Stimulated activated effector memory CD8-positive, alpha-beta T cell treated with anti-CD3 and anti-CD28 coated beads, Interleukin-12 subunit alpha, Interleukin-12 subunit beta, amount 100 ng/mL, for 72 hours (primary cell): ENCODE data around the gene PRR7.

Experiments
- ATAC-seq: fragments of 150-1000 bp; cut with Tn5 transposase; 2 replicates; pipeline ENCODE4 v1.10.0; 2021
- DNase-seq, 2 donors: peaks; one replicate each; pipeline ENCODE4 v3.0.0; 2021 to 2022; ENCODE audit warnings: low spot score in 2 of 2
- H3K27ac Mint-ChIP-seq: one replicate; pipeline ENCODE4 v1.8.0; 2022; ENCODE audit warnings: mild to moderate bottlenecking, mixed read lengths
- H3K36me3 Mint-ChIP-seq: one replicate; pipeline ENCODE4 v1.8.0; 2022; ENCODE audit warnings: mild to moderate bottlenecking, mixed read lengths
- H3K4me1 Mint-ChIP-seq: one replicate; pipeline ENCODE4 v1.8.0; 2022; ENCODE audit warnings: mixed read lengths
- H3K4me3 Mint-ChIP-seq: one replicate; pipeline ENCODE4 v1.8.0; 2022; ENCODE audit warnings: mild to moderate bottlenecking, mixed read lengths
- H3K9me3 Mint-ChIP-seq: one replicate; pipeline ENCODE4 v1.8.0; 2022; ENCODE audit warnings: mixed read lengths

The PRR7 gene

DNA sequence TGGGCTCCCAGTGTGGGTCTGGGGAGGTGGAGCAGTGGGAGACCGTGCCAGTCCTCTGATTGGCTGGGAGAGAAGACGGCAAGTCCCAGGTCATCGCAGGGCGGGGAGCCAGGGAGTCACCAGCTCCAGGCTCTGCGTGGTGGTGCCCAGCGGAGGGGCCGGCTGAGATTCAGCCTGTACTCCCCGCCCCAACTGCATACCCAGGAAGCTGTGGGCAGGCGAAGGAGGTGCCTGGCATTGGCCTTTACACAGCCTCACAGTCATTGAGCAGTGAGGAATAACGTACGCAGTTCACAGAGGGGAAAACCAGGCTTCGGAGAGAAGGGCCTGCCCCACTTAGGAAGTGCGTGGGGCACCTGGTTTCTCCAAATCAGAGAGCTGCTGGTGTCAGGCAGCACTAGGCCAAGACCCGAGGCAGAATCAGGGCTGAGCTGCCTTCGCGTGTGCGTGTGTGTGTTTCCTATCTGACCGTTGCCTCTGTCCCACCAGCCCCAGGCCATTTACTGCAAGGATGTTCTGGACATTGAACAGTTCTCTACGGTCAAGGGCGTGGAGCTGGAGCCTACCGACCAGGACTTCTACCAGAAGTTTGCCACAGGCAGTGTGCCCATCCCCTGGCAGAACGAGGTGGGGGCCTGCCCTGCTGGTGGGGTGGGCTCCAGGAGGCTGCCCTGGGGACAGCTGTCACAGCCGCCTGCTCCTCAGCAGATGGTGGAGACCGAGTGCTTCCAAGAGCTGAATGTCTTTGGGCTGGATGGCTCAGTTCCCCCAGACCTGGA, 6.2 kb upstream of the PRR7 start:
- Mint-ChIP-seq H3K4me1 (peaks cover 55% of the 10 kb centered on the region), H3K36me3 (peaks cover 89% of the 10 kb centered on the region), H3K9me3 (no peaks in the 10 kb centered on the region), H3K4me3 (peak overlapping the region; percentile 53), H3K27ac (peak overlapping the region; percentile 90)
- ATAC-seq (peak; percentile 83), DNase-seq (peak; percentile 6 to 48)

DNA sequence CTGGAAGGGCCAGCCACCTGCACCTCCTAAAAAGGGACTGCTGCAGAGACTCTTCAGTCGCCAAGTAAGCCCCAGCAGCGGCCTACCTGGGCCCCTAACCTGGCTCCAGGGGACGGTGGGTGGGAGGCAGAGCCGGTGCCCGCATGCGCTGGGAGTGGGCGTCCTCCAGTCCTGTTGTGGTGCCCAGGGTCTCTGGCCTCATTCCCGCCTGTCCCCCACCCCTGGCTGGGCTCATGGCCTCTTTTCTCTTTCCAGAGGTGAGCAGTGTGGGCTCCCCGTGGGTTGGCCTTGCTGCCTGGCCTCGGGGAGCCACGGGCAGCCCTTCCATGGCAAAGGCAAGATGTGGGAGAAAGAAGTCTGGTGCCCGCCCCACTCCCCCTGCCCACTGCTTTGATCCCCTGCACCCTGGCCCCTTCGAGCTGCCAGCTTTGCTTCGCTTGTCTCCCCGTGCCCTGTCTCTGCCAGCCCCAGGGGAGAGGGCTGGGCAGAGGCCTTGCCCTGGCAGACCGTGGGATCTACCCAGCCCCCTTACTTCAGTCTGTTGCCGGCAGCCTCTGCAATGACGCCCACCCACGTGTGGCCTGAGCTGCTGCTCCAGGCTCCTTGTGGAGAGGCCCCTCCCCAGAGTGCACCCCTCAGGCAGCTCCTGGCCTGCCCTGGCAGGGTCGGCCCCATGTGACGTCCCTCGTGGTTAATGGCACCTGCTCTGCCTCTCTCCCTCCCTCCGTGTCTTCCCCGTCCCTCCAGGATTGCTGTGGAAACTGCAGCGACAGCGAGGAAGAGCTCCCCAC, 5.4 kb upstream of the PRR7 start:
- Mint-ChIP-seq H3K4me1 (peaks cover 62% of the 10 kb centered on the region), H3K4me3 (peak overlapping the region; percentile 9), H3K9me3 (no peaks in the 10 kb centered on the region), H3K36me3 (peaks cover 89% of the 10 kb centered on the region), H3K27ac (peak overlapping the region; percentile 90)
- DNase-seq, result peak in 1 of 2 donors; percentile 9
- no peak for ATAC-seq

GRCh38 chr5:177442066-177442826, 4.4 kb upstream of the PRR7 start:
- DNase-seq (peak in 1 of 2 donors; percentile 49), ATAC-seq (no peak)
- Mint-ChIP-seq H3K9me3 (no peaks in the 10 kb centered on the region), H3K36me3 (peaks cover 81% of the 10 kb centered on the region), H3K4me1 (peaks cover 55% of the 10 kb centered on the region), H3K4me3 (no peak overlapping the region), H3K27ac (peak overlapping the region; percentile 90)

GRCh38 chr5:177443144-177443983, 3.2 kb upstream of the PRR7 start:
- ATAC-seq, result no peak
- DNase-seq, result peak; percentile 4 to 52
- no peak overlapping the region for H3K4me3 Mint-ChIP-seq
- H3K4me1 Mint-ChIP-seq, result peaks cover 63% of the 10 kb centered on the region
- H3K9me3 Mint-ChIP-seq, result no peaks in the 10 kb centered on the region
- peaks cover 79% of the 10 kb centered on the region for H3K36me3 Mint-ChIP-seq
- H3K27ac Mint-ChIP-seq, result peak overlapping the region; percentile 90

- DNase-seq (no peak), ATAC-seq (no peak)
- no peaks in the 10 kb centered on the region for H3K9me3 Mint-ChIP-seq
- H3K36me3 Mint-ChIP-seq, result peaks cover 77% of the 10 kb centered on the region
- H3K4me3 Mint-ChIP-seq, result peak overlapping the region; percentile 72
- peaks cover 66% of the 10 kb centered on the region for H3K4me1 Mint-ChIP-seq
- peak overlapping the region; percentile 90 for H3K27ac Mint-ChIP-seq
Observed at GRCh38 chr5:177444106-177445051, 2.2 kb upstream of the PRR7 start.

- peak overlapping the region; percentile 72 for H3K4me3 Mint-ChIP-seq
- H3K4me1 Mint-ChIP-seq, result peaks cover 57% of the 10 kb centered on the region
- H3K9me3 Mint-ChIP-seq, result no peaks in the 10 kb centered on the region
- no peak for DNase-seq
- ATAC-seq, result no peak
- peak overlapping the region; percentile 90 for H3K27ac Mint-ChIP-seq
- peaks cover 75% of the 10 kb centered on the region for H3K36me3 Mint-ChIP-seq
Observed at GRCh38 chr5:177445052-177445916, 1.3 kb upstream of the PRR7 start.

GRCh38 chr5:177445917-177446199, 756 bp upstream of the PRR7 start:
- H3K9me3 Mint-ChIP-seq, result no peaks in the 10 kb centered on the region
- H3K4me3 Mint-ChIP-seq, result peak overlapping the region; percentile 72
- peaks cover 54% of the 10 kb centered on the region for H3K4me1 Mint-ChIP-seq
- peaks cover 74% of the 10 kb centered on the region for H3K36me3 Mint-ChIP-seq
- H3K27ac Mint-ChIP-seq, result peak overlapping the region; percentile 90
- no peak for DNase-seq
- no peak for ATAC-seq

DNA sequence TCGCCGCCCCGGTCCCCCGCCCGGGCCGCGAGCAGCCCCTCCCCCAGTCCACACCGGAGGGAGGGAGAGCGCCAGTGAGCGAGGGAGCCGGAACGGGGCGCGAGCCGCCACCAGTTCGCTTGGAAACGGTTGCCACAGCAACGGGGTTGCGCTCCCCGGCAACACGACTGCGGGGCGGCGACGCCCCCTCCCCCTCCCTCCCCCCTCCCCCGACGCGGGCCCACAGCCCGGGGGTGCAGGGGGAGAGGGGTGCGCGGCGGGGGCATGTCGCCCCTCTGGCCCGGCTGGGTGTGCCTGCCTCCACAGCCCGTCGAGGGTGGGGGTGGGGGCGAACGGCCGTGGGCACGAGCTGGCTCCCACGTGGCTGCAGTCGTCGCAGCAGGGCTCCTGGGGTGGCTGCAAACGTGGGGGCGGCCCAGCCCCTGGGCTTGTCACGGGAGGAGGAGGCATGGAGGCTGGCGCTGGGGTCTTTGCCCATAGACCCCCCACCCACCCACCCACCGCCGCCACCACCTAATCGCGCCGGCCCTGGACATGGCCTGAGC, 524 bp downstream of the PRR7 start:
- peak; percentile 40 for ATAC-seq
- H3K4me1 Mint-ChIP-seq, result peaks cover 51% of the 10 kb centered on the region
- H3K27ac Mint-ChIP-seq, result peak overlapping the region; percentile 81
- H3K9me3 Mint-ChIP-seq, result no peaks in the 10 kb centered on the region
- H3K36me3 Mint-ChIP-seq, result peaks cover 64% of the 10 kb centered on the region
- H3K4me3 Mint-ChIP-seq, result peak overlapping the region; percentile 72
- no peak for DNase-seq

GRCh38 chr5:177447611-177448243, 1.1 kb downstream of the PRR7 start:
- ATAC-seq (no peak), DNase-seq (no peak)
- Mint-ChIP-seq H3K9me3 (no peaks in the 10 kb centered on the region), H3K36me3 (peaks cover 60% of the 10 kb centered on the region), H3K4me1 (peaks cover 47% of the 10 kb centered on the region), H3K27ac (peak overlapping the region; percentile 81), H3K4me3 (peak overlapping the region; percentile 61)

GRCh38 chr5:177448244-177448950, 1.8 kb downstream of the PRR7 start:
- Mint-ChIP-seq H3K4me3 (peak overlapping the region; percentile 61), H3K9me3 (no peaks in the 10 kb centered on the region), H3K36me3 (peaks cover 63% of the 10 kb centered on the region), H3K27ac (peak overlapping the region; percentile 81), H3K4me1 (peaks cover 54% of the 10 kb centered on the region)
- ATAC-seq (no peak), DNase-seq (no peak)

GRCh38 chr5:177449140-177450061, 2.8 kb downstream of the PRR7 start:
- no peak for ATAC-seq
- Mint-ChIP-seq H3K4me3 (no peak overlapping the region), H3K9me3 (no peaks in the 10 kb centered on the region), H3K36me3 (peaks cover 68% of the 10 kb centered on the region), H3K4me1 (peaks cover 53% of the 10 kb centered on the region), H3K27ac (no peak overlapping the region)
- DNase-seq, result no peak
